ENCODE data around the gene UGP2.
"Not testable (repeated sequence)": the region's sequence is repeated elsewhere in the genome, so short reads cannot be mapped to it uniquely, and the experiment has no call there.

The UGP2 gene

GRCh38 chr2:63926815-63927214 lies 85.1 kb downstream of the UGP2 start:
- Mint-ChIP-seq H3K36me3 (peaks cover 57 to 64% of the 10 kb centered on the region in 2 donors), H3K27ac (no peak overlapping the region), H3K4me1 (peaks cover 3 to 8% of the 10 kb centered on the region in 2 donors), H3K4me3 (no peak overlapping the region), H3K27me3 (no peaks in the 10 kb centered on the region), H3K9me3 (peaks cover 0 to 5% of the 10 kb centered on the region in 2 donors)
- ATAC-seq (replicated peaks) (no peak), DNase-seq (no peak)

- H3K9me3 Mint-ChIP-seq; H3K4me1 Mint-ChIP-seq; ATAC-seq (replicated peaks); DNase-seq; H3K27ac Mint-ChIP-seq; H3K27me3 Mint-ChIP-seq; H3K4me3 Mint-ChIP-seq: not testable (repeated sequence)
- peaks cover 52 to 61% of the 10 kb centered on the region in 2 donors for H3K36me3 Mint-ChIP-seq
Measured at GRCh38 chr2:63932104-63932503, 90.4 kb downstream of the UGP2 start.

Measured in stimulated activated naive B cell treated with anti-CD40 and anti-IgM and Interleukin-4, amounts not matched to agents 10 μg/mL and 1 μg/mL and 100 μg/mL, for 72 hours (primary cell).